HUDEP-2 (cell line): ENCODE data around the gene LSS.
"Not testable (repeated sequence)": the region's sequence is repeated elsewhere in the genome, so short reads cannot be mapped to it uniquely, and the experiment has no call there.

Source experiments
- DNase-seq, 76 experiments: peaks; one replicate each; lab custom pipeline; 2025; ENCODE audit not compliant: unreplicated experiment in 76 of 76; lab: John Stamatoyannopoulos, UW

LSS gene

GRCh38 chr21:46172863-46173528 lies 55.6 kb downstream of the LSS start:
- DNase-seq: no peak

DNA sequence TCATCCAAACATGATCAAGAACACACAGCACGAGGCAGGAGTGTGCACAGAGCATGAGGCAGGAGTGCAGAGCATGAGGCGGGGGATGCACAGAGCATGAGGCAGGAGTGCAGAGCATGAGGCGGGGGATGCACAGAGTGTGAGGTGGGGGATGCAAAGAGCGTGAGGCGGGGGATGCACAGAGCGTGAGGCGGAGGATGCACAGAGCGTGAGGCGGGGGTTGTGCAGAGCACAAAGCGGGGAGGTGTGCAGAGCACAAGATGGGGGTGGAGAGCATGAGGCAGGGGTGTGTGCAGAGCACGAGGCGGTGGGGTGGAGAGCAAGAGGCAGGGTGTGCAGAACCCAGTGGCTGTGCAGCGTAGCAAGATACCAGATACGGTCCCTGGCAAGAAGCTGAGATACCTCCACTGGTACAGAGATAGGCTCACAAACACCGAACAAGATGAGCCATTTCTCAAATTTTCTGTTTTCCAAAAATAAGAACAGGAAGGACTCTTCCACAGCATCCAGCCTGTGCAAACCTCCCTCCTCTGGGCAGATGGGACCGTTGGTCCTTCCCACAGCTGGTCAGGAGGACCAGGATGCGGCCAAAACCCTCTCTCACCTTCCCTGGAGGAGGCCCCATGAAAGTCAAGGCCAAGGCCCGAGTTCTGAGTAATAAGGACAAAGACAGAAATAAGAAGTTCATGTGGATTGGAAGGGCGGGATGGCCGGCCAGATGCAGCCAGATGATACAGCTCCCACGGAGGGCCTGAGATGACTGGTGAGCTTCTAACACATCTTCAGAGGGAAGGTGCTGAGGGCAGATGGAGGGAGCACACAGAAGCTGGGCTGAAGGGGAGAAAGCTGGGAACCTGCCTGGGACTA lies 56.3 kb downstream of the LSS start:
- DNase-seq: peak in 2 of 76 experiments; percentile 10 to 22

- no peak for DNase-seq
These were observed 57.0 kb downstream of the LSS start for GRCh38 chr21:46171585-46171984.

DNA sequence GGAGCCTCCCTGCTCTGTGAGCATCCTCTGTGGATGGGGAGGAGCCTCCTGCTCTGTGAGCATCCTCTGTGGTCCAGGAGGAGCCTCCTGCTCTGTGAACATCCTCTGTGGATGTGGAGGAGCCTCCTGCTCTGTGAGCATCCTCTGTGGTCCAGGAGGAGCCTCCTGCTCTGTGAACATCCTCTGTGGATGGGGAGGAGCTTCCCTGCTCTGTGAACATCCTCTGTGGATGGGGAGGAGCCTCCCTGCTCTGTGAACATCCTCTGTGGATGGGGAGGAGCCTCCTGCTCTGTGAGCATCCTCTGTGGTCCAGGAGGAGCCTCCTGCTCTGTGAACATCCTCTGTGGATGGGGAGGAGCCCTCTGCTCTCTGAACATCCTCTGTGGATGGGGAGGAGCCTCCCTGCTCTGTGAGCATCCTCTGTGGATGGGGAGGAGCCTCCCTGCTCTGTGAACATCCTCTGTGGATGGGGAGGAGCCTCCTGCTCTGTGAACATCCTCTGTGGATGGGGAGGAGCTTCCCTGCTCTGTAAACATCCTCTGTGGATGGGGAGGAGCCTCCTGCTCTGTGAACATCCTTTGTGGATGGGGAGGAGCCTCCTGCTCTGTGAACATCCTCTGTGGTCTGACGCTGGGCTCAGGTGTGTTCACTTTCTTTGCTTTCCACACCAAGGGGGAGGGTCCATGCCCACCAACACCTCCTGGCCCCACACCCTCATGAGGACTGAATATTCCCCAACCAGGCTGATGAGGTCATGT lies 58.0 kb downstream of the LSS start:
- not testable (repeated sequence) for DNase-seq

DNA sequence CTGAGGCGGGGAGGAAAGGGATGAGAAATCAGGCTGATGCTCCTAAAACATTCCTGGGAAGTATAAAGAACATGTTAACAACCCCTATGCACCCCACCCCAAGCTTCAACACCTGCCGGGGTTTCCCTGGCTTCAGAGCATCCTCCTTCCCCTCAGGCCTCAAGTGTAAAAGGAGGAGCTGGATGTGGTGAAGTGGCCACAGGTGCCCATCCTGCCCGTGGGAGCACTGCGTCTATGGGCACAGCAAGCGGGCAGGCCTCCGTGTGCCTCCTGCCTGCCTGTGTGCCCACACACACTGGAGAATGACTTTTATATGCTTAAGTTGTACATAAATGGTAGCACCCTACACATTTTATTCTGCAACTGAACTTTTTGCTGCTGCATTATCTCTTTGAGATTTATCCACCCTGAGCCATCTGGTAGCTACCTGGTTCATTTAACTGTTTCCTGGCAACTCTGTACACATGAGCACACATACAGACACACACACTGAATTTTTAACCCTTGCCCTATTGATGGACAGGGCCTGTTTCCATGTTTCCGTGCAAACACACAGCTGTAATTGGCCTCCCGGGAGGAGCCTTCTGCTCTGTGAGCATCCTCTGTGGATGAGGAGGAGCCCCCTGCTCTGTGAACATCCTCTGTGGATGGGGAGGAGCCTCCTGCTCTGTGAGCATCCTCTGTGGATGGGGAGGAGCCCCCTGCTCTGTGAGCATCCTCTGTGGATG lies 59.8 kb downstream of the LSS start:
- no peak for DNase-seq

GRCh38 chr21:46168238-46168637 lies 60.3 kb downstream of the LSS start:
- no peak for DNase-seq

DNA sequence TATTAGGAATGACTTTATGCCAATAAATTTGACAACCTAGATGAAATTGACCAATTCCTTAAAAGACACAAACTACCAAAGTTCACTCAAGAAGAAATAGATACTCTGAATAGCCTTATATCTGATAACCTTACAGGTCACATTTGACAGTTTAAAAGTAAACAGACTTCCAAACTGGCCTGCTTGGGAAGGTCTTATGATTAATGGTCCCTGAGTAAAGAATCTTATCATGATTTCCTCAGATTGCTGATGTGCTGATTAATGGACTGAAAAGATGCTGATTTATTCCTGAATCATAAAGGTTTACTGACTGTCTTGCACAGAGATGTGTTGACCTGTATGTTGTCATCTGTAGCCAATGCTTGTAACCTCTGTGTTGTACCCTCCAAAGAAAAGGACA lies 63.5 kb downstream of the LSS start:
- no peak for DNase-seq

- DNase-seq: no peak
These were observed 65.2 kb downstream of the LSS start for GRCh38 chr21:46163380-46163779.

DNA sequence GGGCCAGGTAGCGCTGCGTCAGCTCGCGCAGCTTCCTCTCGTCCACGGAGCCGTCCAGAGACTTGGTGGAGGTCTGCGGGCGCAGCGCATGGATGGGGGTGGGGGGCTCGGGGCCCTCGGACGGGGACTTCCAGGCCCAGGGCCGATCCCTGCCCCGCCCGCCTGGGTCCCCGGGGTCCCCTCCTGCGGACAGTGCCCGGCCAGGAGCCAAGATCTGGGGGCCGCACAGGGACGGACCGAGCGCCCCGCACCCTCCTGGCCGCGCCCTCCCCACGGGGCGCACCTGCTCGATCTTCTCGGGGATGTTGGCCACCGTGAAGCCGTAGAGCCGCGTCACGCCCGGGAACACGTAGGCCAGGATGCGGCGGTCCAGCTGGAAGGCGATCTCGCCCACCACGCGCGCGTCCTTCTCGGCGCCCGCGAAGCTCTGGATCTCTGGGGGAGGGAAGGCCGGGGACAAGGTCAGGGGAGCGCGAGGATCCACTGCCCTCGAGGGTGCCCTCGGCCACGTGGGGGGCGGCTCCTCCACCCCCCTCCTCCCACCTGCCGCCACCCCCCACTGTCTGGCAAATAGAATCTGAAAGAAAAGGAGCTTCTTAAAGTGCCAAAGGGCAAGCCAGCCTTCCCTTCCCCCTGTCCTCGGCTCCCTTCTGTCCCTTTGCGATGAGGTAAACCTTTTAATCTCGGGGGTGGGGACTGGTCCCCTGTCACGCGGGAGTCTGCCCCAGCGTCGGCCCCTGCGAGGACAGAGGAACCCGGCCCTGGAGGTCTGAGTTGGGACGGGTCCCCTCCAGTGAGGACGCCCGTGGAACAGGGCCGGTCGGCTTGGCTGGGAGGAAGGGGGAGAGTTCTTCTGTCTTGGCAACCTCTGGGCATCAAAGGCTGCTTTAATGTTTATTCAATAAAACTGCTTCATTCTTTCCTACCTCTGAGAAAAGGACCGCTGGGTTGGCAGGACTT lies 66.7 kb downstream of the LSS start:
- DNase-seq: no peak

- DNase-seq: no peak
These were observed 67.5 kb downstream of the LSS start for GRCh38 chr21:46160907-46161632.

DNA sequence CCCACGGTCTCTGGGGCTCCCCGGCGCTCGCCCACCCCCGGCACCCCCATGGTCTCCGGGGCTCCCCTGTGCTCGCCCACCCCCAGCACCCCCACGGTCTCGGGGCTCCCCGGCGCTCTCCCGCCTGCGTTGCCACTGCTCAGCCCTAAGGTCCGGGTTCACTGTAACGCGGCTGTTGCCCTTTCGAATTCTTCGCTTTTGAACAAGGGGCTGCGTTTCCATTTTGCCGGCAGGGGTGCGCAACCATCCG lies 68.0 kb downstream of the LSS start:
- DNase-seq: no peak

- DNase-seq: no peak
These were observed 68.5 kb downstream of the LSS start for GRCh38 chr21:46159841-46160656.

DNA sequence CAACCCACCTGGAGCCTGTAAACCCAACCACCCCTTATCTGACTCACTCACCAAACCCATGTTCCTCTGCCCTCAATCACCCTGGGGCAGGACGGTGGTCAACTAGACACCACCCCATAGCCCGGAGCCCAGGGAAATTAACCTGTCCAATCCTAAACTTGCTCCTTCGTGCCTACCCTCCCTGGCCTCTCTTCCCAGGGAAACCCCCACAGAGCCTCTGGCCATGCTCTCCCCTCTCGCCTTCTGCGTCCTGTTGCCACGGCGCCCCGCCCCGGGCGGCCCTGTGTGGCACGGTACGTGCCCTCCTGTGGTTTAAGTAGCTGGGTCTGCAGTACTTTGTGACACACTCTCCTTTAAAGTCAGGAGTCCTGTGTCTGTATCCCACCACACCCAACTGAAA lies 69.2 kb downstream of the LSS start:
- no peak for DNase-seq

- no peak for DNase-seq
These were observed 69.8 kb downstream of the LSS start for GRCh38 chr21:46158666-46159300.

- no peak for DNase-seq
These were observed 70.6 kb downstream of the LSS start for GRCh38 chr21:46157987-46158451.

DNA sequence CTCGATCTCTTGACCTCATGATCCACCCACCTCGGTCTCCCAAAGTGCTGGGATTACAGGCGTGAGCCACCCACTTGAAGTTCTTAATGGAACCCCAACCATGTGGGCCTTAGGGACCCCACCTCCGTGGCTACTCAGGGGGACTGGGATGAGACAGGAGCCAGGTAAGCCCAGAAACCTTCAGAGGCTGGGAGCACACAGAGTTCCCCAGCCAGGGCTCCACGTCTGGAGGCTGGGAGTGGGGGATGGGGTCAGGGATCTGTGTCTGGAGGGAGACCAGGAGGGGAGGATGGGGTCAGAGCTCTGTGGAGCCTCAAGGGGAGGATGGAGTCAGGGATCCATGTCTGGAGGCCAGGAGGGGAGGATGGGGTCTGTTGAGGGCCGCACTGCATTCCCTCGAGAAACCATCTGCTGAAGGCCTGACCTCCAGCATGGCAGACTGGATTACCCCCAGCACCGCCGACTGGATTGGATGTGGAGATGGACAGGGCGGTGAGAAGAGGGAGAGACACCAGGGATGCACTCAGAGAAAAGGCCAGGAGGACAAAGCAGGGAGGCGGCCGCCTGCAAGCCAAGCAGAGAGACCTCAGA lies 71.1 kb downstream of the LSS start:
- DNase-seq: no peak

DNA sequence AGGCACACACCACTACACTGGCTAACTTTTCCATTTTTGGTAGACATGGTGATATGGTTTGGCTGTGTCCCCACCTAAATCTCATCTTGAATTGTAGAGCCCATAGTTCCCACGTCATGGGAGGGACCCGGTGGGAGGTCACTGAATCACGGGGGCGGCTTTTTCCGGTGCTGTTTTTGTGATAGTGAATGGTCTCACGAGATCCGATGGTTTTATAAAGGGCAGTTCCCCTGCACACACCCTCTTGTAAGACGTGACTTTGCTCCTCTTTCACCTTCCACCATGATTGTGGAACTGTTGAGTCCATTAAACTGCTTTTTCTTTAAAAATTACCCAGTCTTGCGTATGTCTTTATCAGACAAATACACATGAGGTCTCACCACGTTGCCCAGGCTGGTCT lies 71.9 kb downstream of the LSS start:
- peak in 16 of 76 experiments; percentile 5 to 72 (median 24) for DNase-seq

GRCh38 chr21:46156378-46156645 lies 72.3 kb downstream of the LSS start:
- DNase-seq: no peak
